K562 (cell line): Measurements from ENCODE around the gene CCT5. TPM values are rescaled to one million over a fixed set of nuclear protein-coding genes. Genes with fewer than 3 reads are reported as not detected.

ENCODE experiments used
- ELF4 ChIP-seq: fragments of 450-650 bp; formaldehyde crosslinking; IDR thresholded peaks from 2 replicates; pipeline ENCODE4 v1.4.0; 2022; ENCODE audit warnings: missing genetic modification characterization
- GABPB2 ChIP-seq: fragments of 250-450 bp; sonication (Bioruptor Pico); conservative IDR thresholded peaks from 2 replicates; pipeline ENCODE4 v1.5.1; 2021; ENCODE audit warnings: mild to moderate bottlenecking
- HDAC3 ChIP-seq: fragments of 450-650 bp; IDR thresholded peaks from 2 replicates; pipeline ENCODE4 v1.6.1; 2018; ENCODE audit warnings: borderline replicate concordance, mild to moderate bottlenecking, moderate library complexity; ENCODE audit not compliant: partially characterized antibody
- KAT8 ChIP-seq: fragments of 450-650 bp; IDR thresholded peaks from 2 replicates; pipeline ENCODE4 v1.6.1; 2016; ENCODE audit warnings: low read depth, mild to moderate bottlenecking
- KLF10 ChIP-seq: fragments of 250-450 bp; sonication (Bioruptor Pico); IDR thresholded peaks from 2 replicates; pipeline ENCODE4 v1.6.1; 2021; ENCODE audit warnings: matching md5 sums
- MECOM ChIP-seq: fragments of 250-450 bp; sonication (Bioruptor Pico); IDR thresholded peaks from 2 replicates; pipeline ENCODE4 v1.8.0; 2022; ENCODE audit warnings: inconsistent platforms
- ZNF134 ChIP-seq: fragments of 250-450 bp; sonication (Bioruptor Pico); conservative IDR thresholded peaks from 2 replicates; pipeline ENCODE4 v1.4.0; 2020
- ZNF175 ChIP-seq: fragments of 200-800 bp; sonication (Bioruptor generic); IDR thresholded peaks from 2 replicates; pipeline ENCODE4 v1.6.1; 2016; ENCODE audit warnings: low read depth, mild to moderate bottlenecking, missing genetic modification characterization, missing compliant biosample characterization
- ZNF316 ChIP-seq: fragments of 450-650 bp; IDR thresholded peaks from 2 replicates; pipeline ENCODE4 v1.6.1; 2016
- ZNF586 ChIP-seq: fragments of 450-650 bp; formaldehyde crosslinking; conservative IDR thresholded peaks from 2 replicates; pipeline ENCODE4 v1.4.0; 2020; ENCODE audit warnings: mild to moderate bottlenecking, moderate library complexity
- ZNF717 ChIP-seq: fragments of 250-450 bp; sonication (Bioruptor Pico); IDR thresholded peaks from 2 replicates; pipeline ENCODE4 v1.5.0; 2021
- ZNF766 ChIP-seq: fragments of 200-800 bp; sonication (Bioruptor generic); conservative IDR thresholded peaks from 2 replicates; pipeline ENCODE4 v1.6.1; 2016; ENCODE audit warnings: missing genetic modification characterization, missing compliant biosample characterization
- polyA plus RNA-seq, 8 experiments: library from polyadenylated mRNA; depleted of rRNA in 4 of 8; stranded (reverse) in 5 of 8; unstranded in 3 of 8; fragments of >200 nt; fragmentation: Nextera tagmentation in 2 of 8; fragmentation: Illumina TruSeq in 1 of 8; extraction: Ambion mirVana in 2 of 8; extraction: Trizol in 1 of 8; gene quantifications; 2 replicates each; pipeline versions ENCODE4 v1.2.1 to v1.2.3, GENCODE V29; 2011 to 2014; ENCODE audit warnings: inconsistent platforms in 1 of 8, missing spikeins in 1 of 8
- total RNA-seq, 7 experiments: library from RNA; depleted of rRNA in 6 of 7; stranded (reverse); fragments of >200 nt in 6 of 7; fragmentation: Illumina TruSeq in 2 of 7; extraction: Trizol in 2 of 7; gene quantifications; 2 replicates each; pipeline versions ENCODE4 v1.2.1 to v1.2.3, GENCODE V29; 2011 to 2021; ENCODE audit warnings: low replicate concordance in 1 of 7
- TF ChIP-seq, protein P1 (sequence below): fragments of 450-650 bp; conservative IDR thresholded peaks from 2 replicates; pipeline ENCODE4 v1.6.1; 2016; ENCODE audit warnings: missing genetic modification characterization, low read depth, mild to moderate bottlenecking, missing compliant biosample characterization, moderate library complexity
- TF ChIP-seq, protein P2 (sequence below), 3 experiments: fragments of 200-800 bp in 1 of 3; fragments of 250-450 bp in 1 of 3; fragments of 450-650 bp in 1 of 3; sonication (Bioruptor Pico) in 1 of 3; sonication (Bioruptor generic) in 1 of 3; formaldehyde crosslinking in 1 of 3; IDR thresholded peaks; 2 replicates each; pipeline versions ENCODE4 v1.6.1 to v1.8.0; 2016 to 2022; ENCODE audit warnings: mild to moderate bottlenecking in 2 of 3, missing genetic modification characterization in 2 of 3, missing compliant biosample characterization in 1 of 3, moderate library complexity in 1 of 3
- TF ChIP-seq, protein P3 (sequence below): fragments of 250-450 bp; sonication (Bioruptor Pico); IDR thresholded peaks from 2 replicates; pipeline ENCODE4 v1.8.0; 2022; ENCODE audit warnings: moderate library complexity, mild to moderate bottlenecking, inconsistent platforms

The CCT5 gene
- total and polyA plus RNA-seq, 9 of the 15 experiments (the other 6 are each of a cell fraction or from before 2014, with no cell fraction given), result 782 to 1,606 (median 1,153) TPM

DNA sequence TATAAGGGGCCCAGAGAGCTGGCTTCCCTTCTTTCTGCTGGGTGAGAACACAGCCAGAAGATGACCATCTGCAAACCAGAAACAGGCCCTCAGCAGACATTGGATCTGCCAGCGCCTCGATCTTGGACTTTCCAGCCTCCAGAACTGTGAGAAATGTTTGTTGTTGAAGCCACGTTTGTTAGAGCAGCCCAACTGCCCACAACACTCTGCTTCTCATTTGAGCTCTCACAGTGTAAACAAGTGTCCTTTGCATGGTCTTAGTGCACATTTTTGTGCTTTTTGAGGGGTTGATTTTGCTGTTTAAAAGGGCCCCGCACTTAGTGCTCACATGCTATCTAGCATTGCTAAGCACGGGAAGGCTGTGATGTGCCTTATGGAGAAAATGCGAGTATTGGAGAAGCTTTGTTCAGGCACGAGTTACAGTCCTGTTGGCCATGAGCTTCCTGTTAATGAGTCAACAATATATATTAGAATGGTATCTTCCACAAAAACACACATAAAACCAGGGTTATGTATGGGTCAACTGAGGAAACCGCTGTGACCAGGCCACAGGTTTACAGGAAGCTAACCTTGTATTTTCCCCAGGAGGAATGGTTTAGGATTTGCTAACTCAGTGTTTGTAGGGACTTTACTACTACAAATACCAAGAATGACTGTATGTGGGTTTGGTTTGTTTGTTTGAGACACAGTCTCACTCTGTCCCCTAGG lies 45.7 kb downstream of the CCT5 start (continued):
- TF ChIP-seq ZNF717 (CRISPR knock-in tag) (no peak), ZNF766 (CRISPR knock-in tag) (0 out of 2 replicates have a peak, but pooled peaks have one; percentile 7), ELF4 (CRISPR knock-in tag) (no peak), KLF10 (CRISPR knock-in tag) (no peak), KAT8 (no peak), ZNF316 (peak; percentile 62), HDAC3 (no peak), ZNF134 (CRISPR knock-in tag) (no peak), GABPB2 (CRISPR knock-in tag) (no peak), ZNF586 (CRISPR knock-in tag) (no peak), MECOM (CRISPR knock-in tag) (0 out of 2 replicates have a peak, but pooled peaks have one; percentile 25), ZNF175 (CRISPR knock-in tag) (no peak)
- TF ChIP-seq, protein P1, sequence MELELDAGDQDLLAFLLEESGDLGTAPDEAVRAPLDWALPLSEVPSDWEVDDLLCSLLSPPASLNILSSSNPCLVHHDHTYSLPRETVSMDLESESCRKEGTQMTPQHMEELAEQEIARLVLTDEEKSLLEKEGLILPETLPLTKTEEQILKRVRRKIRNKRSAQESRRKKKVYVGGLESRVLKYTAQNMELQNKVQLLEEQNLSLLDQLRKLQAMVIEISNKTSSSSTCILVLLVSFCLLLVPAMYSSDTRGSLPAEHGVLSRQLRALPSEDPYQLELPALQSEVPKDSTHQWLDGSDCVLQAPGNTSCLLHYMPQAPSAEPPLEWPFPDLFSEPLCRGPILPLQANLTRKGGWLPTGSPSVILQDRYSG (tag), result no peak
- TF ChIP-seq, protein P2, sequence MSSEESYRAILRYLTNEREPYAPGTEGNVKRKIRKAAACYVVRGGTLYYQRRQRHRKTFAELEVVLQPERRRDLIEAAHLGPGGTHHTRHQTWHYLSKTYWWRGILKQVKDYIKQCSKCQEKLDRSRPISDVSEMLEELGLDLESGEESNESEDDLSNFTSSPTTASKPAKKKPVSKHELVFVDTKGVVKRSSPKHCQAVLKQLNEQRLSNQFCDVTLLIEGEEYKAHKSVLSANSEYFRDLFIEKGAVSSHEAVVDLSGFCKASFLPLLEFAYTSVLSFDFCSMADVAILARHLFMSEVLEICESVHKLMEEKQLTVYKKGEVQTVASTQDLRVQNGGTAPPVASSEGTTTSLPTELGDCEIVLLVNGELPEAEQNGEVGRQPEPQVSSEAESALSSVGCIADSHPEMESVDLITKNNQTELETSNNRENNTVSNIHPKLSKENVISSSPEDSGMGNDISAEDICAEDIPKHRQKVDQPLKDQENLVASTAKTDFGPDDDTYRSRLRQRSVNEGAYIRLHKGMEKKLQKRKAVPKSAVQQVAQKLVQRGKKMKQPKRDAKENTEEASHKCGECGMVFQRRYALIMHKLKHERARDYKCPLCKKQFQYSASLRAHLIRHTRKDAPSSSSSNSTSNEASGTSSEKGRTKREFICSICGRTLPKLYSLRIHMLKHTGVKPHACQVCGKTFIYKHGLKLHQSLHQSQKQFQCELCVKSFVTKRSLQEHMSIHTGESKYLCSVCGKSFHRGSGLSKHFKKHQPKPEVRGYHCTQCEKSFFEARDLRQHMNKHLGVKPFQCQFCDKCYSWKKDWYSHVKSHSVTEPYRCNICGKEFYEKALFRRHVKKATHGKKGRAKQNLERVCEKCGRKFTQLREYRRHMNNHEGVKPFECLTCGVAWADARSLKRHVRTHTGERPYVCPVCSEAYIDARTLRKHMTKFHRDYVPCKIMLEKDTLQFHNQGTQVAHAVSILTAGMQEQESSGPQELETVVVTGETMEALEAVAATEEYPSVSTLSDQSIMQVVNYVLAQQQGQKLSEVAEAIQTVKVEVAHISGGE (CRISPR knock-in tag; IDR thresholded peaks at IDR 0.05), result no peak
- TF ChIP-seq, protein P3, sequence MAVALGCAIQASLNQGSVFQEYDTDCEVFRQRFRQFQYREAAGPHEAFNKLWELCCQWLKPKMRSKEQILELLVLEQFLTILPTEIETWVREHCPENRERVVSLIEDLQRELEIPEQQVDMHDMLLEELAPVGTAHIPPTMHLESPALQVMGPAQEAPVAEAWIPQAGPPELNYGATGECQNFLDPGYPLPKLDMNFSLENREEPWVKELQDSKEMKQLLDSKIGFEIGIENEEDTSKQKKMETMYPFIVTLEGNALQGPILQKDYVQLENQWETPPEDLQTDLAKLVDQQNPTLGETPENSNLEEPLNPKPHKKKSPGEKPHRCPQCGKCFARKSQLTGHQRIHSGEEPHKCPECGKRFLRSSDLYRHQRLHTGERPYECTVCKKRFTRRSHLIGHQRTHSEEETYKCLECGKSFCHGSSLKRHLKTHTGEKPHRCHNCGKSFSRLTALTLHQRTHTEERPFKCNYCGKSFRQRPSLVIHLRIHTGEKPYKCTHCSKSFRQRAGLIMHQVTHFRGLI (CRISPR knock-in tag), result no peak
